ENCODE measurements around the gene CDK18.

Gene CDK18

DNA sequence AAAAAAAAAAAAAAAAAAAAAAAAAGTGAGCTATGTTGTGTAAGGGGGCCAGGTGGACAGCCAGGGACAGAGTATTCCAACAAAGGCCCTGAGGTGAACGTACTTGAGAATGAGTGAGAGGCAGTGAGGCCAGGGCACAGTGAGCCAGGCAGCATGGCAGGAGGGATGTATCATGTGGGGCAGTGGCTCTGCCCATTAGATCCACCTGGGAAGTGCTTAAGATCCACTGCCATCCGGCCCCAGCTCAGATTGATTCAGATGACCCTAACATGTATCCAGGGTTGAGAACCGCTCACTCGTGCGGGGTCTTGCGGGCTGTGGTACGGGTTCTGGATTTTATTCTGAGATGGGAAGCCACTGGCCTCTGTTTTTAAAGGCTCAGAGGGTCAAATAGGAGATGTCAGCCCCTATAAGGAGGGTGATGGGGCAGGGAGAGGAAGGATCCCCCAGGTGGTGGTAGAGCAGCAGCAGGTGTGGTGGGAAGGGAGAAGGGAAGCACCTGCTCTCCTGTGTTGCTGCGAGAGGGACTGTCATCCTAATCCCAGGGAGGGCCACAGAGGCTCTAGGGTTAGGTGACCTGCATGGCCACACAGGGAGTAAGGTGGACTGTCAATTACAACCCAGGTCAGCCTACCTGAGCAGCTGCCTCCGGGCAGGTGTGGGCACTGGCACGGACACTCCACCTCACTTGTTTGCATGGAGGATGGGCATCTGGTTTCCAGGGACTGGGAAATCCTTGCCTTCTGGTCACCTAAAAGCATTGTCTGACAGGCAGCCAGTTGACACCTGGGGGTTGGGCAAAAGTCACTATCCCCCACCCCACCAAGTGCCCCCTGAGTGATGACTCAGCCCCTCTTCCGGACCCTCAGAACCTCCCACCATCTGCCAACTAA lies 31.6 kb downstream of the CDK18 start:
- no peak for DNase-seq (ENCODE audit: low read depth in 1 of 2, low spot score in 1 of 2)

GRCh38 chr1:205536759-205537361 lies 32.4 kb downstream of the CDK18 start:
- DNase-seq (ENCODE audit: low read depth in 1 of 2, low spot score in 1 of 2): no peak

DNA sequence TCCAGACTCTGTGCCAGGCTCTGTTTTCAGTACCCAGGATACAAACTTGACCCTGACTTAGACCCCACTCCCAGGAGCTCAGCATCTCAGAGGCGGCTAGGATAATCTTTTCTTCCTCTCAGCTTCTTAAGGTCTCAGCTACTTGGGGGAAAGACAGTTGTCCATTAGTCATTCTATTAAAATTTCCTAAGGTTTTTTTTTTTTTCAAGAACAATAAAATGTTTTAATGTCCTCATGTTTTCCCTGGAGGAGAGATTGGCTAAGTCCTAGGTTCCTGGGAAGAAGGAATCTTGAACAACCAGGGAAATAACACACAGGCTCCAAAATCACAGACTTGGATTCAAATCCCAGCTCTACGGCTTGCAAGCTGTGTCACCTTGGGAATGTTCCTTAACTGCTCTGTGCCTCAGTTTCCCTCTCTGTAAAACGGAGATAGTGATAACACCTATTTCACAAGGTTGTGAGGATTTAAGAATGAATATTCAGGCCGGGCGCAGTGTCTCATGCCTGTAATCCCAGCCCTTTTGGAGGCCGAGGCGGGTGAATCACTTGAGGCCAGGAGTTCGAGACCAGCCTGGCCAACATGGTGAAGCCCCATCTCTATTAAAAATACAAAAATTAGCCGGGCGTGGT lies 33.0 kb downstream of the CDK18 start:
- no peak for DNase-seq (ENCODE audit: low read depth in 1 of 2, low spot score in 1 of 2)

GRCh38 chr1:205538235-205538840 lies 33.9 kb downstream of the CDK18 start:
- no peak for DNase-seq (ENCODE audit: low read depth in 1 of 2, low spot score in 1 of 2)

GRCh38 chr1:205541161-205541886 lies 36.9 kb downstream of the CDK18 start:
- no peak for DNase-seq (ENCODE audit: low read depth in 1 of 2, low spot score in 1 of 2)

- DNase-seq (ENCODE audit: low read depth in 1 of 2, low spot score in 1 of 2): no peak
These were observed 37.9 kb downstream of the CDK18 start for GRCh38 chr1:205542367-205542766.

DNA sequence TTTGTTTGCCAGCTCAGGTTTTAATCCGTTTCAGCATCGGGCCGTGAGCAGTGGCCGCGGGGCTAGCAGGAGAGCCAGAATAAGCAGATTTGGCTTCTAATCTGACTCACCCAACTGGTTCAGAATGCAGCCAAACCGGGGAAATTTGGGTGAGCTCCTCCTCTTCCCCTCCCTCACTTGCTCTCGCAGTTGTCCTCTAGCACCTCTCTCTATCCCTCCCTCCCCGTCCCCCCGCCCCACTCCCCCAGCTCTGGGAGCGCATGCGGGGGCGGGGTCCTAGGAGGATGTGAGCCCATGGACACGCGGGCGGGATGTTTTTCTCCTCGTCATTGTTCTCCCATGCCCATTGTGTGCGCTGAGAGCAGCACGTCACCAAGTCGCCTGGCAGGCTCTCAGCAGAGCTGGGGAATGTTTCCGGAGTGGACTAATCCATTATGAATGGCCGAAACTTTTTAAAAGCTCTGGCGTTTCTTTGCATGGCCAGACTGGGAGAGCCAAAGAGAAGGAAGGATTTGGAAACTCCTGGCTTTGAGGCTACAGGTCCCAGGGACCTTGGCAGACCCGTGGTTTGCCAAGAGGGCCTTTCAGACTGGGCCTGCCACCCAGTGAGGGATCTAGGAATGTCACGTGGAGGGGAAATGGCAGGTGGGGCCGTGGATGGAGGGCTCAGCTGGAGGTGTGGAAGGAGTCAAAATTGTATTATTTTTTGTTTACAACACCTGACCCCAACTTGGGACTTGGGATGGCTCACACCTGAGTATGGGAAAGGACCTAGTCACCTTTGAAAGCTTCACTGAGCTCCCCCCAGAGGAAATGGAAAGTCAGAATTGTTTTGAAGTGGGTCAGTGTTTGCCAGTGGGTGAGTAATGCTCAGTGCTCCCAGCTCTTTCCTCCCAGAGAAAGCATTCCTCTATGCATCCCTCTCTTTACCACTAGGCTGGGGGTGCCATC lies 39.2 kb downstream of the CDK18 start:
- DNase-seq (ENCODE audit: low read depth in 1 of 2, low spot score in 1 of 2): no peak

DNA sequence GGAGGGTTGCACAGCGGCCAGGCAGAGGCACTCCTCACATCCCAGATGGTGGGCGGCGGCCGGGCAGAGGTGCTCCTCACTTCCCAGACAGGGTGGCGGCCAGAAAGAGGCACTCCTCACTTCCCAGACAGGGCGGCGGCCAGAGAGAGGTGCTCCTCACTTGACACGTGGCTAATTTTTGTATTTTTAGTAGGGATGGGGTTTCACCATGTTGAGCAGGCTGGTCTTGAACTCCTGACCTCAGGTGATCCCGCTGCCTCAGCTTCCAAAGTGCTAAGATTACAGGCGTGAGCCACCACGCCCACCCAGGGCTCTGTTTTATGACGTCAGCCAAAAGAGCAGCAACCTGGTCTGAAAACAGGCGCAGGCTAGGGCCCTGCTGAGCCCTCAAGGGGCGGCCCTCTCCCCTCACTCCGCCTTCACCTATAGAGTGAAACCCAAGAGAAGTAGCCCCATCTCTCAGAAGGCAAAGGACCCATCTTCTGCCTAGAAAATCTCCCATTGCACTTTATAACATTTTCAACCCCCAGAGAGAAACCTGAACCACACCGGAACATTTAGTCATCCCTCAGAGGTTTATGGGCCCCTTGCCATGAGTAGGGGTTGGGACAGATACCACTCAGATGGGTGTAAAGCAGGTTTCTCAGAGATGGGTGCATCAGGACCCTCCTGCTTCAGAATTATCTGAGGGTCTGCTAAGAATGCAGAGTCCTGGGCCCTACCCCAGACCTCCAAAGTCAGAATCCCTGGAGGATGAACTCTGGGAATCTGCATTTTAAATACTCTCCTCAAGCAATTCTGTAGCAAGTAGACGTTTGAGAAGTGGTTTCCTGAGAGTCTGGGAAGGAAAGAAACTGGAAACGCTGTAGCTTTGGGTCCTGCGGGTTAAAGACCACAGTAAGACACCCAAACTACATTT lies 40.8 kb downstream of the CDK18 start:
- DNase-seq (ENCODE audit: low read depth in 1 of 2, low spot score in 1 of 2): no peak

GRCh38 chr1:205545991-205546390 lies 41.5 kb downstream of the CDK18 start:
- DNase-seq (ENCODE audit: low read depth in 1 of 2, low spot score in 1 of 2): no peak

GRCh38 chr1:205546541-205546940 lies 42.1 kb downstream of the CDK18 start:
- DNase-seq (ENCODE audit: low read depth in 1 of 2, low spot score in 1 of 2): no peak

DNA sequence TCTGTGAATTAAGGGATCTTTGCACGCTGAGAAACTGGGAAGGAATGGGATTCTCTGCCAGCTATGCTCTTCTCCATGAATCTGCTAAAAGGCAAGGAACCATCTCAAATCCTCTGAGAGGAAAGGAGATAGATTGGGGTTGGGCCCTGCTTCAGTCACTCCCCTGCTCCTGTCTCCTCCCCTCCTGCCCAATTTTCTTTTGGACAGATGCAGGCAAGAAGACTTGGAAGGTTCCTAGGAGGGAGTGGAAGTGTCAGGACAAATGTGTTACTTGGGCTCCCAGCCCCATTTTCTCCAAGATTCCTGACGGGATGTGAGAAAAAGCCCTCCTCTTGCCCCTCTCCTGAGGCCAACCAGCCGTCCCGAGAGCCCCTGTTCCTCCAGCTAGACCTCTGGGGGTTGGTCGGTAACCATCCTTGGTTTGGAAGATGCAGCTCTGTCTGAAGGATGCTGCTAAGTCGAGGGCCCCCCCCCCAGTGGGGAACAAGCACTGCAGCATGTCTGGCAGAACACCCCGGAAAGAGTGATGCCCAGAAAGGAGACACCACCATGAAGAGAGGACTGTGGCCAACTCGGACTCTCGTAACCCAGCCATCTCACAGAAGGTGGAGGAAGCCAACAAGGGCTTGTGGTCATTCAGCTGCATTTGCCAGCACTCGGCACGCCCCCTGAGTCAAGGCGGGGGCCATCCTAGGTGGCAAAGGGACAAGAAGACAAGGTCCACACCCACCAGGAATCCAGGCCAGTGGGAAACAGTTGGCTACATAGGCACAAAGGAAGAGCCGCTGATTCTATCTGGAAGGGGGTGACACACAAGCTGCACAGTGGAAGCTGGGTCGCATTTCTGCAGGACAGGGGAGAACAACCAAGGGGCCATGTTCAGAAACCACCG lies 43.7 kb downstream of the CDK18 start:
- no peak for DNase-seq (ENCODE audit: low read depth in 1 of 2, low spot score in 1 of 2)

DNA sequence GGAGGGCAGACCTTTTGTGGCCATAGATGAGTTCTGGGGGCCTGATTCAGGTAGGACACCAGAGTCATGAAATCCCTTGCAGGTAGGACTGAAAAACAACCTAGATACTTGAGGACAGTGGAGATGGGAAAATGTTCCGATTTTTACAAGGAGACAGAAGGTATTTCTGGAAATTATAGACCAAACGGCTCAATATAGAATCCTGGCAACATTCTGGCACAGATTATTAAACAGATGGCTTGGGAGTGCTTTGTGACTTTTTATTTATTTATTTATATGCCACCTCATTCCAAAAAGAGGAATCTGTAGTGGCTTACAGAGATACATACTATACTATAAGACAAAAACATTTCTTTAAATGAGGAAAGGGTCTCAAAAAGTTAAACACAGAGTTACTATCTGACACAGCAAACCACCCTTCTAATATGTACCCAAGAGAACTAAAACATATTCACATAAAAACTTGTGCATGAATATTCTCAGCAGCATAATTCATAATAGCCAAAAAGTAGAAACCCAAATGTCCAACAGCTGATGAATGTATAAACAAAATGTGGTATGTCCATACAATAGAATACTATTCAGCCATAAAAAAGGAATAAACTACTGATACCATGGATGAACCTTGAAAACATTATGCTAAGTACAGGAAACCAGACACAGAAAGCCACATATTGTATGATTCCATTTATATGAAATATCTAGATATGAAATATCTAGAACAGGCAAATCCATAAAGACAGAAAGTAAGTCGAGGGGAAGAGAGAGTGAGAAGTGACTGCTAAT lies 49.8 kb downstream of the CDK18 start:
- no peak for DNase-seq (ENCODE audit: low read depth in 1 of 2, low spot score in 1 of 2)

DNA sequence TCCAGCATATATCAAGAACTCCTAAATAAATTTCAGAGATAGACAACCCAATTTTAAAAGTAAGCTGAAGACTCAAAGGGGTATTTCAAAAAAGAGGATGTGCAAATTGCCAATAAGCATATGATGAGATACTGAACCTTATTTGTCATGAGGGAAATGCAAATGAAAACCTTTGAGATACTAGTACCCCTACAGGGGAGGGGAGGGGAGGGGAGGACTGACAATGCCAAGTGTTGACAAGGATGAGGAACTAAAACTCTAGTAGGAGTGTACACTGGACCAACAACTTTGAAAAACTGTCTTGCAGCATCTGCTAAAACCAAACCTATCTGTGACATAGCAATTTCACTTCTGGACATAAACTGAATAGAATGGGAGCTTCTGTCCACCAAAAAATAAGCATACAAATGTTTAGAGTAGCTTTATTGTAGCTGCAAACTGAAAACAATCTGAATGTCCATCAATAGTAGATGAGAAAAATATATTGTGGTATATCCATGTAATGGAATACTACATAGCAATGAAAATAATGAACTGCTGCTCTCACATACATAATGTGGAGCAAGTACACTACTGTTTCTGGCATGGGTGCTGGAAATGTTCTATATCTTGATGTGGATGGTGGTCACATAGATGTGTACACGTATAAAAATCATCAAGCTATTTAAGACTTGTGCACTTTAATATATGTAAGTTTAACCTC lies 57.2 kb downstream of the CDK18 start:
- no peak for DNase-seq (ENCODE audit: low read depth in 1 of 2, low spot score in 1 of 2)

DNA sequence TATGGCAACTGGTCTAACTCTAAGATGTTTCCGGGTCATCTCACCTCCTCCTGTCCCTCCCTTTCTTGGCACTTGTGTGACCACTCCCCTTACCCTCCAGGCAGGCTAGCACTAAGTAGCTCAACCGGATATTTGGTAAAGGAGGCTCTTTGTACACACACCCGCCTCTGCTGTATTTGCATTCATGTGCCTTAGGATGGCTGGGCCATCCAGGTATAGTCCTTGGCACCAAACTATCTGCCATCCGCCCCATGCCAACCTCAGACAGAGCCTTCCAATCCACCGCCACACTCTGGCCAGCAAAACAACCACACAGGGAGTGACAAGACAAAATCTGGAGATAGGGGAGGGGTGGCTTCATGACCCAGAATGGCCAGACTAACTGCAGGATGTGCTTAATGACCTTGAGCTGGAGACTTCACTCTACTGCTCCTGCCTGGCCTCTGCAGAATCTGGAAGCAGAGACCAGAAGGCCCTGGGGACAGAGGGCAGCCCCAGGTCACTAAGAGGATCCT lies 59.5 kb downstream of the CDK18 start:
- DNase-seq (ENCODE audit: low read depth in 1 of 2, low spot score in 1 of 2): no peak

GRCh38 chr1:205565799-205566198 lies 61.3 kb downstream of the CDK18 start:
- DNase-seq (ENCODE audit: low read depth in 1 of 2, low spot score in 1 of 2): no peak

DNA sequence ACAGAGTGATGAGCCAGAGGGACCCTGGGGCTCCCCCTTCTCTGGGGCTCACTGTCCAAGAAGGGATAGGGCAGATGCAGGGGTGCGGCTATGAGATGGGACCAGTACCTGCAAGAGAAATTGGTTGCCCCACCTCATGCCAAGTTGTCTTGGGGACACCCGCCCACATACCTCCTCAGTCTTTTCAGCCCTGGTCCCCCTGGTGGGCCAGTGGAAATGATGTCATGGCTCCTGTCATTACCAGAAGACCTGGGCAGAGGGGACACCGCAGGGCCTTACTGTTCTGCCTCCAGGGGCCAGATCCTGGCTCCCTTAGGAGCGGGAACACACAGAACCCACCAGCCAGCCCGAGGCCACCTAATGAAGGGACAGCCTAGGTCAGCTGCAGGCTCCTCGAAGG lies 63.2 kb downstream of the CDK18 start:
- DNase-seq (ENCODE audit: low read depth in 1 of 2, low spot score in 1 of 2): no peak

Measured in activated T-helper 1 cell treated with anti-CD3 and anti-CD28 coated beads, Interleukin-2, amount 50 U/mL, for 16 hours (primary cell).